GM19193 (cell line): ENCODE results near the gene ESYT1.
A peak's percentile ranks its signal among the peaks of the same experiment; 100 is the strongest.

ENCODE experiments used
- POLR2A ChIP-seq: IDR thresholded peaks from 4 replicates; pipeline ENCODE4 v1.6.1; 2011; ENCODE audit not compliant: insufficient read depth, insufficient read length; ENCODE audit errors: extremely low read depth

The ESYT1 gene

DNA sequence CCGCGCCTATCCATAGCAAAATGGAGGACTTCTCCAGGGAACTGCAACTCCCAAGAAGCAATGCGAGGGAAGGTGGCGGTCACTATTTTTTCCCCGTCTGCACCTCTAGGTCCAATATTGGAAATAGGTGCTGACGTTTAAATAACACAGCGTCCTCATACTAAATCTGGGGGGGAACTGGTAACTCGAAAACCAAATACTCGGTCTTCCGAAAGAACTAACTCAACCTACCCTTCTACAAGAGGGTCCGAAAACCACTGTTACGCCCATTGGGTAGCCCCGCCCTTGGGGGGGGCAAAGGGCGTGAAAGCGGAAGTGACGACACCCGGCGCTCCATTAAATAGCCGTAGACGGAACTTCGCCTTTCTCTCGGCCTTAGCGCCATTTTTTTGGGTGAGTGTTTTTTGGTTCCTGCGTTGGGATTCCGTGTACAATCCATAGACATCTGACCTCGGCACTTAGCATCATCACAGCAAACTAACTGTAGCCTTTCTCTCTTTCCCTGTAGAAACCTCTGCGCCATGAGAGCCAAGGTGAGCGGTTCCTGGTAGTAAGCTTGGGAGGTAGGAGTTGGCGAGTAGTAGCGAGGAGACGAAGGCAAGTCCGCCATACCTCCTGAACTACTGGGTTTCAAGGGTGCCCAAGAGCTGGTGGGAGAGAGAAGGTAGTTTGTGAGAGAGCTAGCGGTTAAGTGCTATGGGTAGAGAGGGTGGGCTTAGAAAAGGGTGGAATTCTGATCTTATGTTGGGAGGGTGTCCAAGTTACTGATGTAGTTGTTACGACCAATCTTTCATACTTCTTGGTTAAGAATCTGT is 11.6 kb upstream of the ESYT1 start, which contains the start of gene RPL41:
Gene RPL41, plus strand, starts transcription at position 367 of the 815 bp plus-strand sequence.
- TF ChIP-seq POLR2A: peak; percentile 100

DNA sequence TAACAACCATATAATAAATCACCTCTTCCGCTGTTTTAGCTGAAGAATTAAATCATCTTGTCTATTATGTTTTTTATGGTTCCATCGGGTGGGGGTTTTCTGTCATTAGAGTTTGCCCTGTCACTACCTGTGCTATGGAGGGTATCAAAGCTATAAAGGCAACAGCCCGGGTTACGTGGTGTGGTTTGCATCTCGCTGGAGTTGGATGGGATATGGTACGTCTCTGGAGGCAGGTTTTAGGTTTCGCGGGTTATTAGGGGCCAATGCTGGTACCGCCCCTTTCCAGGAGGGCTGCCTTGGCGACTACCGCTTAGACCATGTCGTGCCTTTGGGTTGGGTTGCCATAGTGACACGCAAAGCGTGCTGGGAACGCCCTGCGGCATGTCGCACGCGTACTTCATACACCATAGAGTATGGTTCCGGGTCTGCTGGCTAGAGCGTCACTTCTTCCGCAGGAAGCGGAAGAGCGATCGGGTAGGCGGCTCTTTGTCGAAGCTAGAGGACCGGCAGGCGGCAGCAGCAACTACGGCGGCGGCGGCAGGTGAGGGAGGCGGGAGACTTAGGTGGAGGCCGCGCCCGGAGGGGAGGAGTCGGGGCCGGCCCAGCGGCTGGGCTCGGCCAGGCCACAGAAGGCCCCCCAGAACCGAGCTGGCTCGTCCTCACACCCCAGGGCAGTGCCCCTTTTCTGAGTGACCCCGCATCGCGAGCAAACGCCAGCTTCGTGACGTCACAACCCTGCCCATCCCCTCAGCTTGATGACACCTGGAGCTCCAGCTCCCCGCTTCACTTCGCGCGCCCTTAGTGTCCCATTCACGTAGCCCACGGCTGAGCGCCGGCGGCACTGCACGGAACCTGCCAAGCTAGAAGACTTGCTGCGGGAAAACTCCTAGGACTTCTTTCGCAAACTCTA is 10.0 kb upstream of the ESYT1 start, which contains the start of gene ZC3H10:
Gene ZC3H10, plus strand, starts transcription at position 489 of the 910 bp plus-strand sequence. CDS start 2,297 bp downstream, outside the sequence.
- peak; percentile 99 for TF ChIP-seq POLR2A

DNA sequence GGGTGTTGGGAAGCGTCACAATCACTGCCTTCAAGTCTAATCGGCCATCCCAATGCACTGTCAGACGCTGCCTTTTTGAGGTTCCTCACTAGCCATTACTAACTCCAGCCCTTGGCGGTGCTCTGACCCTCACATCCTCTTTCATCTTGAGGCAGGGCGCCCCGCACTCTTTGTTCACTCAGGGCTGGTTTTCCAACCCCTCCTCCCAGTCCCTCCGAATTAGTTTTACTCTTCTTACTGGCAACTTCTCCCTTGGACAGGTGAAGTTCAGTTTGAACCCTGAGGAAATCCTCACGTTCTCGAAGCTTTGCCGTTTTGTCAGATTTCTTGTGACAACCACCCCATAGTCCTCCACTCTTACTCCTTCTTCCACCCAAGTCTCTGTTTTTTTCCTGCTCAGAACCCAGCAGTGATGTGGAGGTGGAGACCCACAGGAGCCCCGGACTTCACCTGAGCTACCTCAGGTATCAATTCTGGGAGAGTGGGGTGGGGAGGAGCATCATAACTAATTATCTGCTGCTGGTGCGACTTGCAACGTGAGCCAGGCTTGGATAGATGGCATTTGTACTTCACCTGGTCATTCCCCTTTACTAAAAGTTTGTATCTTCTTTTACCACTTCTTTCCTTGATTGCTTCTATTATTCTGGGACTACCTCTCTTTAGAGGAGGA is 9.2 kb upstream of the ESYT1 start:
- TF ChIP-seq POLR2A: no peak

DNA sequence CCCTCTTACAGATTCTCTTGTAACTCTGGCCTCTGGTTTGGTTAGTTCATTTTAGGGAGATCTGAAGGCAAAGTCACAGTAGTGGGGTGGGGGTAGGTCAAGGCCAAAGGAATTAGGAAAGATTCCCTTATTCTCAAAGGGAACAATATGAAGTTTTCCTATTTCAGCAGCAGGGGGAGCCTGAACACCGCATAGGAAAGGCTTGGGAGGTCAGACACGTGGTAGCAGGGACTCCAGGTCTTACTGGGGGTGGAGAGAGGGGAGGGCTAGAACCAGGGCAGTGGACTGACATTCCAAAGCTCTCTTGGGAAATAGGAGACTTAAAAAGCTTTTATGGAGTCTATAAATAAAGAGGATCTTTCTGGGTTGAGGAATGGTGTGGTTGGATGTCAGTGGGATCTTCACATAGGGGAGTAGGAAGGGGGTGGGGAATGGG is 8.7 kb upstream of the ESYT1 start:
- TF ChIP-seq POLR2A: no peak

DNA sequence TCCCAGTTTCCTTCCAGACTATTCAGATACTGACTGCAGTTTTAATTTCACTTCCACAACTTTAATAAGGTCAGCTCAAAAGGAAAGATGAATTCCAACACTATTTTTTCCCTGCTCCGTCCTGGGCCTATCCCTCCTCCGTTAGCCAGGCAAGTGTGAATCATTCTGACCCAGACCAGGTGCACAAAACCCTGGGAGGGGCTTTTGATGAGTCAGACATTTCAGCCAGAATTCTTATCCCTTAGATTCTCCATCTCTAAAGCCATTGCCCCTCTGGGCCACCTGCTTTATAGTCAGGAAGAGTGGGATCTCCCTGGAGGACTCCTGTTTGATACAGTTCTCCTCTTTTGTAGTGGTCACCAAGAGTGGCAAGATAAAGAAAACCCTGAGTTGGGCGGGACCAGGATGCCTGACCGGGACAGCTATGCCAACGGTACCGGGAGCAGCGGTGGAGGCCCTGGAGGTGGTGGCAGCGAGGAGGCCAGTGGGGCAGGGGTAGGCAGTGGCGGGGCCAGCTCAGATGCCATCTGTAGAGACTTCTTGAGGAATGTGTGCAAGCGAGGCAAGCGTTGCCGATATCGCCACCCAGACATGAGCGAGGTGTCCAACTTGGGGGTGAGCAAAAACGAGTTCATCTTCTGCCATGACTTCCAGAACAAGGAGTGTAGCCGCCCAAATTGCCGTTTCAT is 7.8 kb upstream of the ESYT1 start:
- no peak for TF ChIP-seq POLR2A

DNA sequence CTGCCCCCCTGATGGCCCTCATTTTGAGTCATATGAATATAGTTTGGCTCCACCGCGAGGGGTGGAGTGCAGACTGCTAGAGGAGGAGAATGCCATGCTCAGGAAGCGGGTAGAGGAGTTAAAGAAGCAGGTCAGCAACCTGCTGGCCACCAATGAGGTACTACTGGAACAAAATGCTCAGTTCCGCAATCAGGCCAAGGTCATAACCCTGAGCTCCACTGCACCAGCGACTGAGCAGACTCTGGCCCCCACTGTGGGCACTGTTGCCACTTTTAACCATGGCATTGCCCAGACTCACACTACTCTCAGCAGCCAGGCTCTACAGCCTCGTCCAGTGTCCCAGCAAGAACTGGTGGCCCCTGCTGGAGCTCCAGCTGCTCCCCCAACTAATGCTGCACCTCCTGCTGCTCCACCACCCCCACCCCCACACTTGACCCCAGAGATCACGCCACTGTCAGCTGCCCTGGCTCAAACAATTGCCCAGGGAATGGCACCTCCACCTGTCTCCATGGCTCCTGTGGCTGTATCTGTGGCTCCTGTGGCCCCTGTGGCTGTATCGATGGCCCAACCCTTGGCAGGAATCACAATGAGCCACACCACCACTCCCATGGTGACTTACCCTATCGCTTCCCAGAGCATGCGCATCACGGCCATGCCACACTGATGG is 6.7 kb upstream of the ESYT1 start:
- TF ChIP-seq POLR2A: no peak

DNA sequence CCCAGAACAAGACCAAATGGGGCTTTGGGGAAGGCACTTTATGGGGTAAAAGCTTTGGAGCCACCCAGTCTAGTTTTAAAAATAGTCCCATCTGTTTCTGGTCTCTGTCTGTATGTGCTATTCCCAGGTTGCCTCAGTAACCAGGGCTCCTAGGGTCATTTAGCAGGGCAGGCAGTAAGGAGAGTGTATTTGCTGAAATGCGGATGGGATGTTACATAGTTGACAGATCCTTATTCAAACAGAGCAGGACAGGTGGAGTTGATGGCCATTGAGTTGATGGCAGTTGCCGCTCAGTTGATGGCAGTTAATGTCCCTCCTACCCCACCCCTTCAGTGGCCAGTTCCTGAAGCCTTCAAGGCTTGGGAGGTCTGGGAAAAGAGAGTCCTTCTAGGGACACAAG is 5.4 kb upstream of the ESYT1 start:
- TF ChIP-seq POLR2A: no peak

DNA sequence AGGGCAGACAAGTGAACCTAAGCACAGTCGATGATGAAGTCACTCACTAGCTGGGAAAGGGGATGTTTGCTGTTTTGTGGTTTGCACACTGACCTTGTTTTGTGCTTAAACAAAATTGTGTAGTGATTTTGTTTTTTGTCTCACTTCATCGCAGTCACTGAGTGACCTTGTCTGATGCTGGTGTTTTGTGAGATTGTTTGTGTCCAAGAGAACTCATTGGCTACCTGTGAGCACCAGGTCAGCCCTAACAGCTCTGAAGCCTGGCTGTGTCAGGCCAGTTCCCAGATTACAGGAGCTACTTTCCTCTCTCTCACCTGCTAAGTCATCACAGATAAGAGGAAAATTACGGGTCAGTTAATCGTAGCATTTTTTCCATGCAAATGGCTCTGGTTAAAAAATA is 3.9 kb upstream of the ESYT1 start:
- no peak for TF ChIP-seq POLR2A

GRCh38 chr12:56126732-56127239 is 1.3 kb upstream of the ESYT1 start:
- no peak for TF ChIP-seq POLR2A

- no peak for TF ChIP-seq POLR2A
Observed at GRCh38 chr12:56127485-56127887, 581 bp upstream of the ESYT1 start.

DNA sequence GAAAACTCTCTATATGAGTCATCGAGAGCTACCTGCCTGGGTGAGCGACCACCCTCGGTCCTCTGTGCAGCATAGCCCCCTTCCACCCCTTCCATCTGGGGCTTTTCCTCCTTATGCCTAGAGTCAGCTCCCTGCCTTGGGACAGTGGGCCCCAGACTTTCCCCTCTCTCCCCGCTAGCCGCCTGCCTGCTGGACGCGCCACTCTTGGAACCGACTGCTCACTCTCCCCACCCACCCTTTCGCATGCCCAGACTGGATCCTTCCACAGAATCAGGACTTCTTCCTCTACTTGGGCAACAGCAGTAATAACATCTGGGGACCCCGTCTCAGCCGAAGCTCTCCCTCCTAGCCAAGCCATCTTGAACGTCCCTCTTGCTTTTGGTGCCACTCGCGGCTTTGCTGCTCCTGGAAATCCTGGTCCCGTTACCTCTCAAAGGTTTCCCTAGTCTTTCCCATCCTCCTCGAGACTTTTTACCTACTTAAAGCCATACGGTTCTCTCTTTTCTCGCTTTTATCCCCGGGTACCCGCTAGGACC is 671 bp downstream of the ESYT1 start:
- no peak for TF ChIP-seq POLR2A

DNA sequence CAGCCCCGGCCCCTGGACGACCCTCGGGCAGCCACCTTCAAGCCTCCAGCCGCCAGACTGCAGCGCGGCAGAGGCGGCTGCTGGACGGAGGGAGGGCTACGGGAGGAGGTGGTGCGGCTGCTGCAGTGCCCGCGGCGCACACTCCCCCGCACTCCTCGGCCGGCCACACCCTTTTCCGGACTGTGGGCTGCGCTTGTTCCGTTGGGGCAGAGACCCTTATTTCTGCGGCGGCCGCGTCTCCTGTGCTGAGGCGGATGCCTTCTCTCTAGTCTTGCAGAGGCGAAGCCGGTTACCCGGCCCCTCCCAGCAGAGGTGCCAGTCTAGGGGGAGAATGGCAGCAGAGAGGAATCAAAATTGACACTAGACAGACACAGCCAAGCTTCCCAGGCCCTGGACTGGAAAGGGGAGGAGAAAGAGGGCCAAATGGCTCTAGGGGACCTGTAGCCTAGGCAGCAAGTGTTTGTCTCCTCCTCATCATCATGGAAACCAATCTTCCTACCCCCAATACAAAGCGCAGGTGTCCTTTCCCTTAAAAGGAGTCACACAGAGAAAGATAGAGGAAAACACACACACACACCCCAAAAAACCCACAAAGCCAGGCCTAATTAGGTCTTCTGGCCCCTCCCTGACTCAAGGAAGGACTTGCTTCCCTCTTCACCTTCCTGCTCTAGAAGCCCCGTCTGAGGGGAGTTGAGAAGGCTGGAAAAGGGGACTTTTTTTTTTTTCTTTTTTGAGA is 1.3 kb downstream of the ESYT1 start:
- peak; percentile 66 for TF ChIP-seq POLR2A
